ENCODE measurements around the gene SPPL3. TPM values are rescaled to one million over a fixed set of nuclear protein-coding genes. Genes with fewer than 3 reads are reported as not detected.
A peak's percentile ranks its signal among the peaks of the same experiment; 100 is the strongest.

Gene SPPL3
- total and polyA plus RNA-seq, 2 experiments from 2014 or later: 10.9 to 27.8 TPM

- Histone ChIP-seq H3K79me2 (replicated peaks; ENCODE audit: insufficient read depth) (peaks cover 93% of the 10 kb centered on the region), H3K4me3 (no peak overlapping the region), H3K27me3 (ENCODE audit: insufficient read depth) (no peaks in the 10 kb centered on the region), H4K20me1 (replicated peaks; ENCODE audit: insufficient read depth) (peaks cover 13% of the 10 kb centered on the region), H3F3A (replicated peaks; ENCODE audit: low read depth) (no peaks in the 10 kb centered on the region), H3K9me2 (ENCODE audit: insufficient read depth) (no peaks in the 10 kb centered on the region), H2AFZ (no peak overlapping the region), H3K36me3 (ENCODE audit: insufficient read depth) (no peaks in the 10 kb centered on the region; the same call in 1 of the 2 replicates), H3K4me1 (ENCODE audit: insufficient read depth) (no peaks in the 10 kb centered on the region), H3K4me2 (no peak overlapping the region), H3K27ac (ENCODE audit: low read depth) (no peak overlapping the region)
- Mint-ChIP-seq H3K4me3 (no peak overlapping the region), H3K9me3 (peaks cover 12% of the 10 kb centered on the region; the same call in 2 of the 3 replicates), H3K27ac (no peak overlapping the region), H3K4me1 (peaks cover 5% of the 10 kb centered on the region; the same call in 2 of the 3 replicates), H3K27me3 (ENCODE audit: insufficient read depth, low read depth, poor library complexity) (peaks cover 6% of the 10 kb centered on the region), H3K36me3 (ENCODE audit: low read depth) (peaks cover 18% of the 10 kb centered on the region)
- TF ChIP-seq NANOG (IDR thresholded peaks at IDR 0.05; ENCODE audit: borderline replicate concordance) (no peak), ZNF462 (CRISPR knock-in tag; IDR thresholded peaks at IDR 0.05) (0 out of 2 replicates have a peak, but pooled peaks have one; percentile 11)
- DNase-seq (ENCODE audit: low spot score): peak; percentile 78
- ATAC-seq: peak; percentile 99
Observed at GRCh38 chr12:120862664-120863063, 41.5 kb downstream of the SPPL3 start.

DNA sequence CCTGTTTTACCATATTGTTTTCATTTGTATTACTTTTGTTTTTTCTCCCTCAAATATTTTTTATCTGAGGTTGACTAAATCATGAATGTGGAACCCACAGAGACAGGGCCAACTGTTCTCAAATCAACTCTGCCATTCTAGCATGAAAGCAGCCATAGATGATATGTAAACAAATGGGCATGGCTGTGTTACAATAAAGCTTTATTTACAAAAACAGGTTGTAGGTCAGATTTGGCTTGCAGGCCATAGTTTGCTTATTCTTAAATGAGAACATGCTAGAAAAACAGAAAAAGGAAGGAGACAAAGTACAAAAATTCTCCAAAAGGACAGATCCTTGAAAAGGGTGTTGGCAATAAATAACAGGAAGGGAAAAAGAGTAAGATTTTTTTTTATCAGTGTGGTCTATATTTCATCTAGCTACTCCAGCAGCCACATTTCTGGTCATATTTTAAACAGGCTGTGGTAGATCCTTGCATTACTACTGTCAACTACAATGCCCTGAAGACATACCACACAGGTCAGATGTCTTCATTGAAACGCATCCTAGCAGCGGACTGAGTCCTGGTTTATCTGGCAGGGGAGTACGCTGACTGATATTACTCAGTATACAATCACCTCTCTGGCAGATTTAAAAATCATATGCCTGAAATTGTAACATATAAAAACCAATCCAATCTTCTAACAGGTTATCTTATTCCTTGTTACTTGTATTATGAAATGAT lies 42.9 kb downstream of the SPPL3 start:
- H3K27me3 ChIP-seq (ENCODE audit: insufficient read depth): no peaks in the 10 kb centered on the region
- no peaks in the 10 kb centered on the region for H3K9me2 ChIP-seq (ENCODE audit: insufficient read depth)
- DNase-seq (ENCODE audit: low spot score) (no peak), ATAC-seq (no peak)
- H4K20me1 ChIP-seq (replicated peaks; ENCODE audit: insufficient read depth): peaks cover 13% of the 10 kb centered on the region
- H3K27me3 Mint-ChIP-seq (ENCODE audit: insufficient read depth, low read depth, poor library complexity): peaks cover 6% of the 10 kb centered on the region
- no peak overlapping the region for H3K27ac ChIP-seq (ENCODE audit: low read depth)
- H3K36me3 Mint-ChIP-seq (ENCODE audit: low read depth): peaks cover 21% of the 10 kb centered on the region
- H3K36me3 ChIP-seq (ENCODE audit: insufficient read depth): no peaks in the 10 kb centered on the region; the same call in 1 of the 2 replicates
- H2AFZ ChIP-seq: no peak overlapping the region
- peaks cover 13% of the 10 kb centered on the region for H3K4me1 Mint-ChIP-seq
- no peaks in the 10 kb centered on the region for H3K4me1 ChIP-seq (ENCODE audit: insufficient read depth)
- H3K4me3 ChIP-seq: no peak overlapping the region
- peaks cover 86% of the 10 kb centered on the region for H3K79me2 ChIP-seq (replicated peaks; ENCODE audit: insufficient read depth)
- no peak overlapping the region for H3K4me3 Mint-ChIP-seq
- H3K9me3 Mint-ChIP-seq: peaks cover 16% of the 10 kb centered on the region; the same call in 2 of the 3 replicates
- H3F3A ChIP-seq (replicated peaks; ENCODE audit: low read depth): no peaks in the 10 kb centered on the region
- H3K27ac Mint-ChIP-seq: no peak overlapping the region
- no peak overlapping the region for H3K4me2 ChIP-seq
- TF ChIP-seq REST (IDR thresholded peaks at IDR 0.05; ENCODE audit: unreplicated experiment) (no peak), NANOG (IDR thresholded peaks at IDR 0.05; ENCODE audit: borderline replicate concordance) (no peak), POLR2AphosphoS5 (IDR thresholded peaks at IDR 0.05; ENCODE audit: low read depth) (no peak), CREB1 (CRISPR knock-in tag; IDR thresholded peaks at IDR 0.05; ENCODE audit: low read depth) (no peak), STAT1 (IDR thresholded peaks at IDR 0.05; ENCODE audit: unreplicated experiment) (no peak), JUNB (IDR thresholded peaks at IDR 0.05; ENCODE audit: unreplicated experiment) (no peak), ZNF114 (CRISPR knock-in tag; IDR thresholded peaks at IDR 0.05) (no peak), EZH2 (IDR thresholded peaks at IDR 0.05; ENCODE audit: low read depth, unreplicated experiment) (no peak), EZH2phosphoT487 (IDR thresholded peaks at IDR 0.05; ENCODE audit: unreplicated experiment) (no peak)
- TF ChIP-seq, protein P1, sequence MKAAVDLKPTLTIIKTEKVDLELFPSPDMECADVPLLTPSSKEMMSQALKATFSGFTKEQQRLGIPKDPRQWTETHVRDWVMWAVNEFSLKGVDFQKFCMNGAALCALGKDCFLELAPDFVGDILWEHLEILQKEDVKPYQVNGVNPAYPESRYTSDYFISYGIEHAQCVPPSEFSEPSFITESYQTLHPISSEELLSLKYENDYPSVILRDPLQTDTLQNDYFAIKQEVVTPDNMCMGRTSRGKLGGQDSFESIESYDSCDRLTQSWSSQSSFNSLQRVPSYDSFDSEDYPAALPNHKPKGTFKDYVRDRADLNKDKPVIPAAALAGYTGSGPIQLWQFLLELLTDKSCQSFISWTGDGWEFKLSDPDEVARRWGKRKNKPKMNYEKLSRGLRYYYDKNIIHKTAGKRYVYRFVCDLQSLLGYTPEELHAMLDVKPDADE (IDR thresholded peaks at IDR 0.05): no peak

Data from GM23338 (cell line).